NCI-H1436 treated with DMSO at 0.1 percent for 48 hours (cell line): ENCODE measurements around the gene BTNL2.
"Not testable (repeated sequence)": the region's sequence is repeated elsewhere in the genome, so short reads cannot be mapped to it uniquely, and the experiment has no call there.

Experiments used
- DNase-seq: peaks from one replicate; lab custom pipeline; 2025; lab: John Stamatoyannopoulos, UW

Gene BTNL2

DNA sequence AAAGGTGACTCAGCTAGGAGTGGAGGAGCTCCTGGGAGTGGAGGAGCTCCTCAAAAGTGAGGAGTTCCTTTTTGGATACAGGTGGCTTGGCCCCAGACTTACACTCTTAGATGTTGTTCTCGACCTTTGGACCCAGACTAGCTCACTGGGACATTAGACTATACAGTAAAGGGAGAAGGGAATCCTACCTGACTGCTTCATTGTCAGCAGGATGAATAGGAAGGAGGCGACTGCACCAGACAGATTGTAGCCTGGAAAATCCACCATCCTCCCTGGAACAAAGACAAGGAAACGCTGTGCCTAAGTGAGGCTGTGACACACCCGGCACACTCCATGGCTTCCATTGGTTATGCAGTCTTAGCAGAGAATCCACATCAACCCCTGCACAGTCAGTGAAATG, at the start of gene BTNL2:
Gene BTNL2, minus strand, starts transcription at position 325 of the 400 bp plus-strand sequence. Its CDS starts 58 bp downstream, at position 267.
- no peak for DNase-seq

GRCh38 chr6:32449088-32449736, 42.2 kb upstream of the BTNL2 start:
- no peak for DNase-seq

DNA sequence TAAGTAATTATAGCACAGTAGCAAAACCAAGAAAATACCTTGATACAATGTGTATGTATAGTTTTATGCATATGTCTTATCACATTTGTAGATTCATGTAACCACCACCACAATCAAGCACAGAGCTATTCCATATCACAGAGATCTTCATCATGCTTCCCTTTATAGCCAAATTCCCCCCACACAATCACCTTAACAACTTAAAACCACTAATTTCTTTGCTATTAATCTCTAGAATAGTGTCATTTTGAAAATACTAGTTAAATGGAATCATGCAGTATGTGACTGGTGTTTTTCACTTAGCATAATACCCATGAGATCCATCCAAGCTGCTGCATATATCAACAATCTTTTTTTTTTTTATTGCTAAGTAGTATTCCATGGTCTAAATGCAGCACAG, 41.0 kb upstream of the BTNL2 start:
- DNase-seq, result no peak

DNA sequence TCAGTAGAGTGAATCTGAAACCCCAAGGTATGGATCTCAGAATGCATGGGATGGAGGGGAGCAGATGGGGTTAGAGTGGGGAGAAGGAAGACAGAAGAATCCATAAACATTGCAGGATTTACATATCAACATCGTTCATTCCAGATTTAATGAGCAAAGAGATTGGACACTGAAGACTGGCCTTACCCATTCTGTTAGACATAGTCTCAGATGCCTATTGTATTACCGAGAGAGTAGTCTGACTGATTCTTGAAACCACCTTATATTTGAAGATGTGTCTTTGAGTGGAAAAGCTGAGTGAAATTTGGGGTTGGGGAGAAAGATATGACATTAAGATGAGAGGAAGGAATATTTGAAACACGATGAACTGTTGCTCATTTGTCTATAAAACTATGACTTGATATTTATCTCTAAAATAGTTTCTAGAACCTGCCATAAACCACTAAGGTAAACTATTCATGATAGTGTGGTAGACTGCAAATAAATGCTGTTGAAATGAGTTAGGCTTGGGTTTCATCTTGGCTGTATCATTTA, 38.4 kb upstream of the BTNL2 start:
- DNase-seq, result no peak

GRCh38 chr6:32444433-32444832, 37.5 kb upstream of the BTNL2 start:
- DNase-seq, result no peak

- DNase-seq, result no peak
These were observed 36.1 kb upstream of the BTNL2 start for GRCh38 chr6:32442977-32443552.

- no peak for DNase-seq
These were observed 35.3 kb upstream of the BTNL2 start for GRCh38 chr6:32442243-32442667.

DNA sequence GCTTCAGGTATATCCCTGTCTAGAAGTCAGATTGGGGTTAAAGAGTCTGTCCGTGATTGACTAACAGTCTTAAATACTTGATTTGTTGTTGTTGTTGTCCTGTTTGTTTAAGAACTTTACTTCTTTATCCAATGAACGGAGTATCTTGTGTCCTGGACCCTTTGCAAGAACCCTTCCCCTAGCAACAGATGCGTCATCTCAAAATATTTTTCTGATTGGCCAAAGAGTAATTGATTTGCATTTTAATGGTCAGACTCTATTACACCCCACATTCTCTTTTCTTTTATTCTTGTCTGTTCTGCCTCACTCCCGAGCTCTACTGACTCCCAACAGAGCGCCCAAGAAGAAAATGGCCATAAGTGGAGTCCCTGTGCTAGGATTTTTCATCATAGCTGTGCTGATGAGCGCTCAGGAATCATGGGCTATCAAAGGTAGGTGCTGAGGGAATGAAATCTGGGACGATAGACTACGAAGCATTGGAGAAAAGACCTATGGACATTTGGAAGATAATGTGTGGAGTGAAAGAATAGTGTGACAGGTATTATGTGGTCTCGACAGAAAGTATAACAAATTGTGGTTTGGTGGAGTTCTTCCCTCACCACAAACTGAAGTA, 32.7 kb upstream of the BTNL2 start, which contains the start of gene HLA-DRA:
Gene HLA-DRA, plus strand, starts transcription at position 286 of the 613 bp plus-strand sequence. Its CDS starts 64 bp downstream, at position 350.
- no peak for DNase-seq

DNA sequence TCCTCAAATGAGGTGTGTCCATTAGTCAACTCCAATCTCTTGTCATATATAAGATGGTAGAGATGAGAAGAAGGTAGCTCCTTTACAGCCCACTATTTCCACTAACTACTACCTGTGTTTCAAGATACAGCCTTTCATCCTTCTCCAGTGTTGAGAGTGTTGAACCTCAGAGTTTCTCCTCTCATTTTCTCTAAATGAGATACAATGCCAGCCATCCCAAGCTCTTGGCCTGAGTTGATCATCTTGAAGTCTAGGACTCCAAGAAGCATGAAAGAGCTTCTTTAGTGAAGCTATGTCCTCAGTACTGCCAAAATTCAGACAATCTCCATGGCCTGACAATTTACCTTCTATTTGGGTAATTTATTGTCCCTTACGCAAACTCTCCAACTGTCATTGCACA, 32.2 kb upstream of the BTNL2 start:
- DNase-seq, result no peak

- DNase-seq, result no peak
These were observed 30.2 kb upstream of the BTNL2 start for GRCh38 chr6:32436995-32437836.

DNA sequence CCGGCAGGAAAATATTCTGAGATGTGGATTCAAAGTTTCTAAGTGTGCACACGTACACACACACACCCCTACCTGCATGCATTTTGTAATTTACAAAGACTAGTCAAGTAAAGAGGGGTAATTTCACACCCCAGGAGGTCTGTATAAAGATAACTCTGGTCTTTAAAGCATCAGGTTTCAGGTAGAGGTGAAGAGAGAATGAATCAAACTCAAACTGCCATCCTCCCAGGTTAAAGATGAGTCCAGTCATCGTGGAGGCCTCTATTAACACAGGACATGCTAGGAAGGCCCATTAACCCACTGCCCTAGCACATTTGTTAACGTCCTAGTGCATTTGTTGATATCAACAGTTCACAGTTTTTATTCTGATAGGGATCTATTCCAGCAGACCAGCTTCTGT, 29.2 kb upstream of the BTNL2 start:
- no peak for DNase-seq

- DNase-seq, result not testable (repeated sequence)
These were observed 27.0 kb upstream of the BTNL2 start for GRCh38 chr6:32433950-32434349.

DNA sequence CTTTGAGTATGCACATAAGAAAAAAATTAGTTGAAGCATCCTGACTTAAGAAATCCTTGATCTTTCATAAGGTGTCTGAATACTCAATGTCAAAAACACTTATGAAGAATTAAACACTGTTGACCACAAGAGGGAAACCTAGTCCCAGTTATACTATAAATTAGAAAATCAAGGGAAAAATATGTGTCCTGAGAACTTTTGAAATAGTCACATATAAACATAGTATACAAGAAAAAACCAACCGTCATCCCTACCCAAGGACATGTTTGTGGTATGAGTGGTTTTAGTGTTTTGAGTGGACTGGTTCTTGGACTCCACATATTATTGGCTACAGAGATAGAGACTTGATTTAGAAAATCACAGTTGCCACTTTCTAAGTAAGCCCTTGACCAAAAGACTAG, 25.1 kb upstream of the BTNL2 start:
- no peak for DNase-seq

DNA sequence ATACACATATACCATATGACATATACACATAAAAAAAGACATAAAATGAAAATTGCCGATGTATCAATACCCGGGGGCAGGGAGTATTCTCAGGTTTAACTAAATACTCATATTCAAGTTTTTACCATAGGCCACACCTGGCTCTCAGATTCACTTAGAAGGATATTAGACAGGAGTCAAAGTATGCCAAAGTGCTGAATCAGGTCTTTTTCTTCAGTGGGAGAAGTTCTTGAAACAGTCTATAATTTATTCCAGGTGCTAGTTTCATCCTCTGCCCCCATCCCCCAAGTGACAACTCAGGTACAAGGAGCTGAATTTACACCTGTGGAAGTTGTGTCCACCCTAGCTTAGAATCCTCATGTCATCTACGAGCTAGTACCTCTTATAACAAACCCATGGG, 24.2 kb upstream of the BTNL2 start:
- DNase-seq, result no peak

- DNase-seq, result no peak
These were observed 23.2 kb upstream of the BTNL2 start for GRCh38 chr6:32430179-32430578.

DNA sequence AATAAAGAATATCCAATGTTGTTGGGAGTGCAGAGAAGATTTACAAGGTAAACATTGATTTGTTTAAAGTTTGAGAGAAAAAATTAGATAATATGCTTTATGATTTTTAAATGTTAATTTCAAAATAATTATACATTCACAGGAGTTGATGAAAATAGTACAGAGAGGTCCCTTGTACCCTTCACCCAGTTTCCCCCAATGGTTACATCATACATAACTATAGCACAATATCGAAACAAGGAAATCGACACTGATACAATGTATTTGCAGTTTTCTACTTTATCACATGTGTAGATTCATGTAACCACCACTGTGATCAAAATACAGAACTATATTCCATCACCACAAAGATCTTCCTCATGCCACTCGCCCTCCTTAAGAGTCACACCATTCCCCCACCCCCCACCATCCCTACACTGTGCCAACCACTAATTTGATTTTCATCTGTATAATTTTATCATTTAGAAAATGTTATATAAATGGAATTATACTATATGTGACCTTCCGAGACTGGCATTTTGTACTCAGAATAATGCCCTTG, 21.0 kb upstream of the BTNL2 start:
- no peak for DNase-seq

DNA sequence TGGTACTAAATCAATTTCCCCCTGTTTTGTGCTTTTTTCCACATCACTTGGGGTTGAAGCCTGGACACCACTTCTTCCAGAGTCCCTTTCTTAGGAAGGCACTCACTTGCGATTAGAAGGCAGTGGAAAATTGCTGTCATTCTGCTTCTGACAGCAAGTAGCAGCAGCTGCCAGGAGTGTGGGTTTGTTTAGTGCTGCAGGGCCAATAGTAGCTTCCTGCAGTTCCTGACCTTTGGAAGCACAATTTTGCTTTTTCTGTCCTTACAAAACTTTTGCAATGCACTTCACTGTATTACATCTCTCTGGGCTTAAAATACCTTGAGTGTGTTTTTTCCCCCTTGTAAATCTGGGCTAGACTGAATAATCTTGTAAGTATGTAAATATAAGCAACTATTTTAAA, 20.2 kb upstream of the BTNL2 start:
- no peak for DNase-seq

- no peak for DNase-seq
These were observed 19.4 kb upstream of the BTNL2 start for GRCh38 chr6:32426338-32426737.

GRCh38 chr6:32424589-32425300, 17.8 kb upstream of the BTNL2 start:
- DNase-seq, result no peak

- no peak for DNase-seq
These were observed 9.1 kb upstream of the BTNL2 start for GRCh38 chr6:32416036-32416435.

GRCh38 chr6:32415521-32416019, 8.6 kb upstream of the BTNL2 start:
- no peak for DNase-seq
